ENCODE measurements around the gene SH2D1B.

GRCh38 chr1:162388083-162388594 lies 23.8 kb downstream of the SH2D1B start:
- TF ChIP-seq, protein P1, sequence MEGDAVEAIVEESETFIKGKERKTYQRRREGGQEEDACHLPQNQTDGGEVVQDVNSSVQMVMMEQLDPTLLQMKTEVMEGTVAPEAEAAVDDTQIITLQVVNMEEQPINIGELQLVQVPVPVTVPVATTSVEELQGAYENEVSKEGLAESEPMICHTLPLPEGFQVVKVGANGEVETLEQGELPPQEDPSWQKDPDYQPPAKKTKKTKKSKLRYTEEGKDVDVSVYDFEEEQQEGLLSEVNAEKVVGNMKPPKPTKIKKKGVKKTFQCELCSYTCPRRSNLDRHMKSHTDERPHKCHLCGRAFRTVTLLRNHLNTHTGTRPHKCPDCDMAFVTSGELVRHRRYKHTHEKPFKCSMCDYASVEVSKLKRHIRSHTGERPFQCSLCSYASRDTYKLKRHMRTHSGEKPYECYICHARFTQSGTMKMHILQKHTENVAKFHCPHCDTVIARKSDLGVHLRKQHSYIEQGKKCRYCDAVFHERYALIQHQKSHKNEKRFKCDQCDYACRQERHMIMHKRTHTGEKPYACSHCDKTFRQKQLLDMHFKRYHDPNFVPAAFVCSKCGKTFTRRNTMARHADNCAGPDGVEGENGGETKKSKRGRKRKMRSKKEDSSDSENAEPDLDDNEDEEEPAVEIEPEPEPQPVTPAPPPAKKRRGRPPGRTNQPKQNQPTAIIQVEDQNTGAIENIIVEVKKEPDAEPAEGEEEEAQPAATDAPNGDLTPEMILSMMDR (IDR thresholded peaks at IDR 0.05), result no peak
- no peak for TF ChIP-seq POLR2A (IDR thresholded peaks at IDR 0.05)

All from body of pancreas (tissue), 4 donors.